Large intestine (tissue), 3 donors: ENCODE results near the gene NQO1. TPM values are rescaled to one million over a fixed set of nuclear protein-coding genes. Genes with fewer than 3 reads are reported as not detected.
"Not testable (repeated sequence)": the region's sequence is repeated elsewhere in the genome, so short reads cannot be mapped to it uniquely, and the experiment has no call there.

Experiments
- DNase-seq, 2 donors: peaks; one replicate each; pipeline versions ENCODE4 v3.0.0 to v3.0.0-alpha.2; 2013
- H3K27ac ChIP-seq: one replicate; pipeline ENCODE4 v1.5.1; 2013; ENCODE audit warnings: low read length
- H3K27me3 ChIP-seq: 2 replicates; pipeline ENCODE4 v1.6.1; 2013; ENCODE audit warnings: low read length; ENCODE audit not compliant: control insufficient read depth, insufficient read depth
- H3K36me3 ChIP-seq: 2 replicates; pipeline ENCODE4 v1.6.1; 2013; ENCODE audit warnings: low read length; ENCODE audit not compliant: control insufficient read depth, insufficient read depth
- H3K4me1 ChIP-seq: one replicate; pipeline ENCODE4 v1.6.1; 2013; ENCODE audit warnings: low read length; ENCODE audit not compliant: control insufficient read depth, insufficient read depth
- H3K4me3 ChIP-seq: one replicate; pipeline ENCODE4 v1.5.1; 2013; ENCODE audit warnings: low read length
- H3K9me3 ChIP-seq: one replicate; pipeline ENCODE4 v1.6.1; 2013; ENCODE audit warnings: mild to moderate bottlenecking, low read depth, low read length, moderate library complexity; ENCODE audit not compliant: control insufficient read depth
- WGBS: methylation state at CpG from one replicate; pipeline ENCODE4 v1.1.5; 2013; ENCODE audit warnings: low lambda C conversion rate; ENCODE audit not compliant: insufficient coverage; 5-methylcytosine and 5-hydroxymethylcytosine counted together
- polyA plus RNA-seq: library from polyadenylated mRNA; unstranded; fragments of 120-200 nt; gene quantifications from one replicate; pipeline ENCODE4 v1.2.1, GENCODE V29; 2013

The NQO1 gene
- polyA plus RNA-seq, 1 donor = 16.9 TPM

DNA sequence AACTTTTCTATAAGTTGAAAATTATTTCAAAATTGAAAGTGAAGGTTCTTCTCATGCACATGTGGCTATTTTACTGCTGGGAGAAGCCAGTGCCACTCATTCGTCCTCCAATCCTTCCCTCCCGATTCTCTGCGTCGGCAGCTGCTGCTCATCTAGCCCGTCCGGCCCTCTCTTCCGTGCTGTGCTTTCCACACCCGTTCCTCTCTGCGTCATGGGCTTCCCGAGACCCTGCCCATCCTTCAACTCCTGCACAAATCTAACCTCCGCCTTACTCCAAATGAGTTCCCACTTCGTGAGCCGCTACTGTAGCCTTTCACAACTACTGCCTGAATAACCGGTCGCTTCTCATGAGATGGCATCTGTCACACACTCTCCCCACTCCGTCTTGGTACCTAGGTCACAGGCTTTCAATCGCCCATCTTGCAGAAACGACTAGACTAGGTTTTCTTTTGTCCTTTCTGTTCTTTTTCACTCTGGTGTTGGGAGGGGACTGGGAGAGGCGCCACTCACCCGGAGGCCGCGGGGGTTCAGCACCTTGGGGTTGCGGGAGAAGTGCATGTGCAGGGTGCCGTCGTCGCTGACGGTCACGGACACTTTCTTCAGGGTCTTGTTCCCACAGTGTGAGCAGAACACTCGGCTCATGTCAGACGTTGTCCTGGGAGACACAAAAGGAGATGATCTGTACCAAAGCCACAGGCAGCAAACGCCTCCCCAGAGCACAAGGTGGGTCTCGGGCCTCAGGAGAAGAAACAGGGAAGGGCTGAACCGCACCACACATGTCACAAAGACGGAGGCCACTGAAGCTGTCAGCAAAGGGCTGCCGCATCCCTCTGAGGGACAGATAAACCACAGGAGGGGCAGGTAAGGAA, 18.2 kb upstream of the NQO1 start:
- peaks cover 84% of the 10 kb centered on the region for H3K36me3 ChIP-seq
- H3K4me1 ChIP-seq = peaks cover 9% of the 10 kb centered on the region
- WGBS = 100% methylated on average over 5 of the region's 35 CpGs
- no peaks in the 10 kb centered on the region for H3K9me3 ChIP-seq
- no peaks in the 10 kb centered on the region for H3K27me3 ChIP-seq
- H3K27ac ChIP-seq = no peak overlapping the region
- no peak for DNase-seq
- no peak overlapping the region for H3K4me3 ChIP-seq

DNA sequence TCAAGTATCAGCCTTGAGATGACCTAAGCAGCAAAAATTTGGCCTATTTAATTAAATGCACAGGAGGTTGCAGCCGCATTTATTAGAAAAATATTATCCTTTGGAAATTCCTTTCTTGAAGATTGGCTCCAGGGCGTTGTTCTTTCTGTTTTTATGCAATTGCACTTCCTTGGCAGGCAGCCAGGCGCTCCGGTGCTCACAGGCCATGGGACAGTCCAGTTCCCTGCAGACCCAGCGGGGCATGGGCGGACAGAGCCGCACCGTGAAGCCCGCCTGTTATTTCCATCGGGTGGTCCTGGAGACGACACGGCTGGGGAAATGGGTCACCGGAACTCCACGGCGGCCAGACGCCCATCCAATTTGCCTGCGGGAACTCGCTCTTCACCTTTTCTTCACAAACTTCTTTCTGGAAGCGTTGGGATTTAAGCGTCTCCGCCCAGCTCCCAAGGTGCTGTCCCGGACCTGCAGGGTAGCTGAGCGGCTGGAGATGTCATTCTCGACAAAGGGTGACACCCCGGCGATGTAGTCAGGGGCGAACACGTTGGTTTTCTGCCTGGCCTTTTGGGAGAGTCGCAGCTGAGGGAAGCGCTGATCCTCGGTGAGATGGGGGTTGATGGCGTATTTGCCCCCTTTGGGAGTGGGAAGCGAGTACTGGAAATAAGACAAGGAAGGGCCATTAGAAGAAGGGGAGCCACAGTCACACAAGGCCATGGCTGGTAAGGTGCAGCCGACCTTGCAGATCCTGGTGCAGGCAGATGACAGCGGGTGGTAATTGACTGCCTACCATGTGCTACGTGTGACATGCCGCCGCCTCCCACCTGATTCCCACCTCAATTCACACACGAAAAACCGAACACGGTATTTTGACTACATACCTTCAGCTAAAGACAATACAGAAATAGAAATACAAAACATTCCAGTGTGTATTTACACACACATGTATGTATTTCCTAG, 15.9 kb upstream of the NQO1 start:
- H3K9me3 ChIP-seq = no peaks in the 10 kb centered on the region
- H3K27ac ChIP-seq = peak overlapping the region; percentile 41
- DNase-seq = peak; percentile 71 to 80
- H3K4me1 ChIP-seq = peaks cover 9% of the 10 kb centered on the region
- H3K4me3 ChIP-seq = no peak overlapping the region
- peaks cover 65% of the 10 kb centered on the region for H3K36me3 ChIP-seq
- 0% methylated on average over 1 of the region's 41 CpGs for WGBS
- no peaks in the 10 kb centered on the region for H3K27me3 ChIP-seq

DNA sequence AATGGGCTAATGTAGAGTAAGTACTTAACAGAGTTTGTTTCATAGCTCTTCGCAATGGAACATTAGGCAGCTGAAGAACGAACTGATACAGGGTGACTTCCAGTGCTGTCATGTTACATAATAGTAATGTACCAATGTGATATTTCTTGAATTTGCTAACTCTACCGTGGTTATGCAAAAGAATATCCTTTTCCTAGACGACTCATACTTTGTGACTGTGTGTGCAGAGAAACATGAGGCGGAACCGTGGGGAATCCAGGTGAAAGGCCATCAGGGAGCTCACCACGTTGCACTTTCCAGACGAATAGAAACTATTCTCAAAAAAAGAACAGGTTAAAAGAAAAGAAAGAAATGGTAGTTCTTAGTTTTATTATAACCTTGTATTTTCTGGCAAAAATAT, 15.2 kb upstream of the NQO1 start:
- no peak overlapping the region for H3K4me3 ChIP-seq
- WGBS = 56% methylated on average over 3 of the region's 8 CpGs
- peak overlapping the region; percentile 41 for H3K27ac ChIP-seq
- DNase-seq = no peak
- peaks cover 63% of the 10 kb centered on the region for H3K36me3 ChIP-seq
- no peaks in the 10 kb centered on the region for H3K9me3 ChIP-seq
- no peaks in the 10 kb centered on the region for H3K27me3 ChIP-seq
- peaks cover 9% of the 10 kb centered on the region for H3K4me1 ChIP-seq

DNA sequence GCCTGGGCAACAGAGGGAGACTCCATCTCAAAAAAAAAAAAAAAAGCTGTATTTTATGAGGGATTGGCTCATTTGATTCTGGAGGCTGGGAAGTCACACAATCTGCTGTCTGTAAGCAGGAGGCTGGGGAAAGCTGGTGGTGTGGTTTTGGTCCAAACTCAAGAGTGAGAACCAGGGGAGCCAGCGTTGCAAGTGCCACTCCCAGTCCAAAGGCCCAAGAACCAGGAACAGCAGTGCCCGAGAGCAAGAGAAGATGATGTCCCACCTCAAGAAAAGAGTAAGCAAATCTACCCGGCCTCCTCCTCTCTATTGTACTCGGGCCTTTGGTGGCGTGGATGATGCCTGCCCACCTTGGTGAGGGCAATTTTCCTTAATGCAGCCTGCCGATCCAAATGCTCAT, 5.7 kb upstream of the NQO1 start:
- H3K27ac ChIP-seq = no peak overlapping the region
- no peaks in the 10 kb centered on the region for H3K27me3 ChIP-seq
- no peaks in the 10 kb centered on the region for H3K36me3 ChIP-seq
- peaks cover 6% of the 10 kb centered on the region for H3K4me1 ChIP-seq
- H3K9me3 ChIP-seq = no peaks in the 10 kb centered on the region
- peak in 1 of 2 donors; percentile 18 for DNase-seq
- no peak overlapping the region for H3K4me3 ChIP-seq
- WGBS = no CpG with 5 or more reads among the region's 6 CpGs

DNA sequence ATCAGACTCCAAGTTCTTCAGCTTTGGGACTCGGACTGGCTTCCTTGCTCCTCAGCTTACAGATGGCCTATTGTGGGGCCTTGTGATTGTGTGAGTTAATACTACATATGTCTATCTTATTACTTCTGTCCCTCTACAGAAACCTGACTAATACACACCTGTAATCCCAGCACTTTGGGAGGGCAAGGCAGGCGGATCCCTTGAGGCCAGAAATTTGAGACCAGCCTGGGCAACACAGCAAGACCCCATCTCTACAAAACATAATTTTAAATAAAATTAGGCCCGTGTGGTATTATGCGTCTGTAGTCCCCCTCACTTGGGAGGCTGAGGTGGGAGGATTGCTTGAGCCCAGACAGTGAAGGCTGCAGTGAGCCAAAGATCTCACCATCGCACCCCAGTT, 4.9 kb upstream of the NQO1 start:
- not testable (repeated sequence) for H3K36me3 ChIP-seq, H3K27ac ChIP-seq, H3K4me3 ChIP-seq, DNase-seq, H3K27me3 ChIP-seq, H3K9me3 ChIP-seq
- peaks cover 11% of the 10 kb centered on the region for H3K4me1 ChIP-seq
- WGBS = 100% methylated on average over 1 of the region's 5 CpGs

DNA sequence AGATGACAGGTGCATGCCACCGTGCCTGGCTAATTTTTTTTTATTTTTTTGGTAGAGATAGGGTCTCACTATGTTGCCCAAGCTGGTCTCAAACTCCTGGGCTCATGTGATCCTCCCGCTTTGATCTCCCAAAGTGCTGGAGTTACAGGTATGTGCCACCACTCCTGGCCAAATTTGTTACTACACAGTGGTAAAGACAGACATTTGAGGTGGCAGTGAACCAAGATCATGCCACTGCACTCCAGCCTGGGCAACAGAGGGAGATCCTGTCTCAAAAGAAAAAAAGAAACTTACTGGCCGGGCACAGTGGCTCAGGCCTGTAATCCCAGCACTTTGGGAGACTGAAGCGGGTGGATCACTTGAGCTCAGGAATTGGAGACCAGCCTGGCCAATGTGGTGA, 2.7 kb upstream of the NQO1 start:
- not testable (repeated sequence) for H3K9me3 ChIP-seq, H3K4me3 ChIP-seq, H3K36me3 ChIP-seq, DNase-seq, H3K27ac ChIP-seq, H3K27me3 ChIP-seq
- no CpG with 5 or more reads among the region's 4 CpGs for WGBS
- peaks cover 20% of the 10 kb centered on the region for H3K4me1 ChIP-seq

DNA sequence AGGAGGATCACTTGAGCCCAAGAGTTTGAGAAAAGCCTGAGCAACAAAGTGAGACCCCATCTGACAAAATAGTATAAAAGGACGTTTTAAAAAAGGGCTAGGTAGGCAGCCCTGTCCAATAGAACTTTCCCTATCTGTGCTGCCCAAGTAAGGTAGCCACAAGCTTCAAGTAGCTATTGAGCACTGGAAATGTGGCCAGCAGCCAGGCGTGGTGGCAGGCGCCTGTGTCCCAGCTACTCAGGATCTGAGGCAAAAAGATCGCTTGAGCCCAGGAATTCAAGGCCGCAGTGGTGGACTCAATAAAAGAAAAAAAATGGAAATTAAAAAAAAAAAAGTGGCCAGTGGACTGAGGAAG, 1.5 kb upstream of the NQO1 start:
- no peak overlapping the region for H3K4me3 ChIP-seq
- peaks cover 28% of the 10 kb centered on the region for H3K4me1 ChIP-seq
- DNase-seq = no peak
- WGBS = 100% methylated on average over 4 of the region's 5 CpGs
- no peak overlapping the region for H3K27ac ChIP-seq
- no peaks in the 10 kb centered on the region for H3K36me3 ChIP-seq
- no peaks in the 10 kb centered on the region for H3K9me3 ChIP-seq
- H3K27me3 ChIP-seq = no peaks in the 10 kb centered on the region

DNA sequence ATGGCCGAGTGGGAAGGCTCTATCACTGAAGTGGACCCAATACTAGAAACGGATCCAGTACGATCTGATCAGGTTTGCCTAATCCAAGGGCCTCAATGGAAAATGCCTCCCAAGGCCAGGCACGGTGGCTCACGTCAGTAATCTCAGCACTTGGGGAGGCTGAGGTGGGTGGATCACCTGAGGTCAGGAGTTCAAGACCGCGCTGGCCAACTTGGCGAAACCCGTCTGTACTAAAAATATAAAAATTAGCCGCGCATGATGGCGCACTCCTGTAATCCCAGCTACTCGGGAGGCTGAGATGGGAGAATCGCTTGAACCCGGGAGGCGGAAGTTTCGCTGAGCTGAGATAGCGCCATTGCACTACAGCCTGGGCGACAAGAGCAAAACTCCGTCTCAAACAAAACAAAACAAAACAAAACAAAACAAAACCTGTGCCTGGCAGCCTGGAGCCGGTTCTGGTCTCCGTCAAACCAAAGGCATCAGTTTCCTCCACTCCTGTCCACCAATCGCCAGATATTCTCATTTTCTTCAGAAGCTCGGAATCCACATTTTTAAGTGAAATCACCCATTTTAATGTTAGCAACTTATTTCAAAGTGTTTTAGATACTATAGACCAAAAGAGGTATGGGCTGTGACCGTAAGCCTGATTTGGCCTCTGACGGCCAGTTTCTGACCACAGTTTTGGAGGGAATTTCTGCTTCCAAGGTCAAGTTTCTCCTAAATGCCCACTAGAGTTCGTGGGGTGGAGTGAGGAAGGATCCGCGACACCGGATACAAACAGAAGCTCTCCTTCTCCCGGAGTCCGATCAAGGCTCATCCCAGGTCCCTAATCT, 664 bp downstream of the NQO1 start:
- no peaks in the 10 kb centered on the region for H3K27me3 ChIP-seq
- H3K36me3 ChIP-seq = no peaks in the 10 kb centered on the region
- no peak for DNase-seq
- H3K4me3 ChIP-seq = peak overlapping the region; percentile 63
- 29% methylated on average over 9 of the region's 32 CpGs for WGBS
- peak overlapping the region; percentile 81 for H3K27ac ChIP-seq
- H3K9me3 ChIP-seq = no peaks in the 10 kb centered on the region
- peaks cover 30% of the 10 kb centered on the region for H3K4me1 ChIP-seq

DNA sequence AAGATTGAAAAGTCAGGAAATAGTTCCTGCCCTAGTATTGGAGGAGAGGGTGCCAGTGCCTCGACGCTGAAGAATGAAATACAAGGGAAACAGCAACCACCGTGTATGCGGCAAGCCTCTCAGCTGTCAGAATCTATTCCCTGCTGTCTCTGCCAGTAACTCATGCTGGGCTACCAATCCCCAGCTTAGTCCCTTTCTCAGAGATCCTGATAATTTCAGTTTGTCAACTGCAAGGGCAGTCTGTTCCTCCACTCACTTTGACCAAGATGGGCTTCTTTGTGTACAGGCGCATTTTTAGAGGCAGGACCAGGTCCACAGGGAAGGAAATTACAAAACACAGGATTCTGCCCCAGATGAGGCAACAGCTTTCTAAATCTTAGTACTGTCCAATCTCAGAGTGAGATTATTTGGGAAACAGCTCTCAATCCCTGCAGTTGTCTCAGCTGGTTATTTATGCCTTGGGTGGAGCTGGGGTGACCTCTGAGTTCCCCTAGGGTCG, 1.3 kb downstream of the NQO1 start:
- no peak for DNase-seq
- H3K4me3 ChIP-seq = no peak overlapping the region

More for the DNA sequence above, 1.3 kb downstream of the NQO1 start:
- H3K36me3 ChIP-seq = no peaks in the 10 kb centered on the region
- no peaks in the 10 kb centered on the region for H3K9me3 ChIP-seq
- WGBS = no CpG with 5 or more reads among the region's 6 CpGs
- H3K4me1 ChIP-seq = peaks cover 30% of the 10 kb centered on the region
- H3K27ac ChIP-seq = peak overlapping the region; percentile 14
- H3K27me3 ChIP-seq = no peaks in the 10 kb centered on the region
